Osteoblast (primary cell): ENCODE measurements around the gene CMTM8. TPM values are rescaled to one million over a fixed set of nuclear protein-coding genes. Genes with fewer than 3 reads are reported as not detected.

Source experiments
- DNase-seq: peaks from one replicate; pipeline ENCODE4 v3.0.0; 2011; ENCODE audit warnings: low spot score, mixed read lengths; ENCODE audit not compliant: insufficient read length; ENCODE audit errors: missing footprints
- H2AFZ ChIP-seq: 2 replicates; pipeline ENCODE4 v1.6.0; 2011; ENCODE audit warnings: mild to moderate bottlenecking, low read length
- H3K27ac ChIP-seq: 2 replicates; pipeline ENCODE4 v1.5.1; 2011; ENCODE audit warnings: mild to moderate bottlenecking, low read depth, low read length, moderate library complexity
- H3K27me3 ChIP-seq: 2 replicates; pipeline ENCODE4 v1.6.0; 2012; ENCODE audit warnings: mild to moderate bottlenecking, control low read depth, inconsistent platforms, low read length, moderate library complexity; ENCODE audit not compliant: insufficient read depth
- H3K36me3 ChIP-seq: 2 replicates; pipeline ENCODE4 v1.5.1; 2011; ENCODE audit warnings: mild to moderate bottlenecking, low read length, control low read depth, moderate library complexity; ENCODE audit not compliant: insufficient read depth
- H3K4me1 ChIP-seq: 2 replicates; pipeline ENCODE4 v1.5.1; 2011; ENCODE audit warnings: mild to moderate bottlenecking, low read length, control low read depth, moderate library complexity; ENCODE audit not compliant: insufficient read depth
- H3K4me2 ChIP-seq: 2 replicates; pipeline ENCODE4 v1.6.0; 2011; ENCODE audit warnings: mild to moderate bottlenecking, low read length; ENCODE audit not compliant: insufficient read depth
- H3K4me3 ChIP-seq: fragments of 200-600 bp; sonication (generic); 3 replicates; pipeline ENCODE4 v1.5.1; 2012; ENCODE audit warnings: mild to moderate bottlenecking, low read length, inconsistent platforms; ENCODE audit not compliant: insufficient read depth
- H3K79me2 ChIP-seq: 2 replicates; pipeline ENCODE4 v1.6.0; 2012; ENCODE audit warnings: mild to moderate bottlenecking, low read length, control low read depth, inconsistent platforms; ENCODE audit not compliant: insufficient read depth
- H3K9me3 ChIP-seq: 2 replicates; pipeline ENCODE4 v1.5.1; 2011; ENCODE audit warnings: low read depth, low read length, control low read depth
- H4K20me1 ChIP-seq: 2 replicates; pipeline ENCODE4 v1.6.0; 2012; ENCODE audit warnings: mild to moderate bottlenecking, low read length, control low read depth; ENCODE audit not compliant: insufficient read depth
- total RNA-seq: library from RNA; depleted of rRNA; stranded (reverse); fragments of >200 nt; gene quantifications from 2 replicates; pipeline ENCODE4 v1.2.3, GENCODE V29; 2012
- TF ChIP-seq, protein P1 (sequence below): IDR thresholded peaks from 2 replicates; pipeline ENCODE4 v1.5.1; 2011; ENCODE audit warnings: mild to moderate bottlenecking, low read depth, low read length, moderate library complexity; ENCODE audit errors: extremely low read depth

CMTM8 gene
- total RNA-seq, 1 donor: 1.4 TPM

DNA sequence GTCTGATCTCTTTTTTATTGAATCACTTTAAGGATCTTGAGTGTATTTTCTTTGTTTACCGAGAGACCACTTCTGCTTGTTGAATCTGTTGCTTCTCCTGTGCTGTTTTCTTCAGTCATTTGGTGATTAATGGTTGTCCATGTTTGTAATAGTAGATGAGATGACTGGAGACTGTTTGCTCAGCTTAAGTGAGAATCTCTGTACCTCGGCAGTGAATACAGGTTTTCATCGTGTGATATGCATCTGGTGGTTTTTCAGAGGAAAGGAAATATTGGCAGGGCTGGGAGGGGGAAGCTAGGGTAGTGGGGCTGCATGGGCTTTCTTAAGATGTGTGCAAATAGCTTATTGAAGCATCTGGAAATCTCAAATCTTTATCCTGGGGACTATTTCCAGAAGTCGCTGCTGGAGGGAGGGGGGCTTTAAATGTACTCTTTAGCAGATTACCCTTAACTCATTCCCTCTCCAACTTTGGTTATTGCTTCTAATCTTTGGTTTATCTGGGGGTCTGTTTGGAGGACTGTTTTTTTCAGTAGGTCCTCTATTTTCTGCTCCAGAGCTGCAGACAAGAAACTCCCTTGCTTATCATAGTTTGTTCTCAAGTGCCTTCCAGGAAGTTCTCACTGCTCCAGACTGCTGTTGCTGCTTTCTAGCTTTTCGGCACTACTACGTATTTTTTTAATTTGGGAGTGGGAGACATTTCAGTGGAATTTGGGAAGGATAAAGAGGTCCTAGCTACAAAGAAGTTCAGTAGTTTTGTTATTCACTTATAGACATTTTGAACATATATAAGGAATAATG lies 19.4 kb downstream of the CMTM8 start:
- no peaks in the 10 kb centered on the region for H3K79me2 ChIP-seq

DNA sequence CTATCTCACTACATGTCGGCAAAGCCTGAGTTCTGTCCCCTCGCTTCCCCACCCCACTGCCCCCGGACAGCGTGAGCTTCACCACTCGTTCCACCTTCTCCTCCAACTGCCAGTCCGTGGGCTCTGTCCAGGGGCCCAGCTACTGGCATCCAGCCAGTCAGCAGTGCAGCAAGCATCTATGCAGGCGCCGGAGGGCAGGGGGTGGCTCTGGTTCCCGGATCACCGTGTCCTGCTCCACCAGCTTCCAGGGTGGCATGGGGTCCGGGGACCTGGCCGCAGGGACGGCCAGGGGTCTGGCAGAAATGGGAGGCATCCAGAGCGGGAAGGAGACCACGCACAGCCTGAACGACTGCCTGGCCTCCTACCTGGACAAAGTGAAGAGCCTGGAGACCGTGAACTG lies 20.4 kb downstream of the CMTM8 start:
- H3K79me2 ChIP-seq: no peaks in the 10 kb centered on the region

More for the DNA sequence above, 19.4 kb downstream of the CMTM8 start:
- Histone ChIP-seq H2AFZ (no peak overlapping the region), H3K27ac (no peak overlapping the region), H4K20me1 (no peaks in the 10 kb centered on the region), H3K4me1 (no peaks in the 10 kb centered on the region), H3K4me3 (no peak overlapping the region), H3K9me3 (no peaks in the 10 kb centered on the region), H3K4me2 (no peak overlapping the region), H3K27me3 (no peaks in the 10 kb centered on the region), H3K36me3 (no peaks in the 10 kb centered on the region)
- no peak for DNase-seq
- TF ChIP-seq, protein P1, sequence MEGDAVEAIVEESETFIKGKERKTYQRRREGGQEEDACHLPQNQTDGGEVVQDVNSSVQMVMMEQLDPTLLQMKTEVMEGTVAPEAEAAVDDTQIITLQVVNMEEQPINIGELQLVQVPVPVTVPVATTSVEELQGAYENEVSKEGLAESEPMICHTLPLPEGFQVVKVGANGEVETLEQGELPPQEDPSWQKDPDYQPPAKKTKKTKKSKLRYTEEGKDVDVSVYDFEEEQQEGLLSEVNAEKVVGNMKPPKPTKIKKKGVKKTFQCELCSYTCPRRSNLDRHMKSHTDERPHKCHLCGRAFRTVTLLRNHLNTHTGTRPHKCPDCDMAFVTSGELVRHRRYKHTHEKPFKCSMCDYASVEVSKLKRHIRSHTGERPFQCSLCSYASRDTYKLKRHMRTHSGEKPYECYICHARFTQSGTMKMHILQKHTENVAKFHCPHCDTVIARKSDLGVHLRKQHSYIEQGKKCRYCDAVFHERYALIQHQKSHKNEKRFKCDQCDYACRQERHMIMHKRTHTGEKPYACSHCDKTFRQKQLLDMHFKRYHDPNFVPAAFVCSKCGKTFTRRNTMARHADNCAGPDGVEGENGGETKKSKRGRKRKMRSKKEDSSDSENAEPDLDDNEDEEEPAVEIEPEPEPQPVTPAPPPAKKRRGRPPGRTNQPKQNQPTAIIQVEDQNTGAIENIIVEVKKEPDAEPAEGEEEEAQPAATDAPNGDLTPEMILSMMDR: no peak

DNA sequence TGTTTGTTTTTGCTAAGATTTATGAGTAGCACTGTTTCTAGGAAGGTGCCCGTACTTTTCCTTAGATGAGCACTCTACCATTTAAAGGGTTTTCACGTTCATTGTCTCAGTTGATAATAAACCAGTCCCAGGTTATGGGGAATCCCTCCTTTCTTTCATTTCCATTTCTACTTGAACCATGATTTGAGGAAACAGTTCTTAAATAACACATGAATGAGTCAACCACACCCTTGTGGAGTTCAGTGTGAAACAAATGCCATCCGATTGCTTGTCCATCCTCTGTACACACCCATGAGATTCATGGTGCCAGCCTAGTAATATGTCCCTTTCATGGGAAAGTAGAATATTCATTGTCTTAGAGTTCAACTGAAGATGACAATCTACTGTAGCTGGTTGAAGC lies 23.1 kb downstream of the CMTM8 start:
- Histone ChIP-seq H2AFZ (no peak overlapping the region), H3K27me3 (no peaks in the 10 kb centered on the region), H3K4me1 (no peaks in the 10 kb centered on the region), H3K4me2 (no peak overlapping the region), H3K9me3 (no peaks in the 10 kb centered on the region), H3K36me3 (no peaks in the 10 kb centered on the region), H3K27ac (no peak overlapping the region), H4K20me1 (no peaks in the 10 kb centered on the region), H3K79me2 (no peaks in the 10 kb centered on the region), H3K4me3 (no peak overlapping the region)
- TF ChIP-seq, protein P1: no peak
- no peak for DNase-seq

More for the DNA sequence above, 20.4 kb downstream of the CMTM8 start:
- DNase-seq: no peak
- H3K4me3 ChIP-seq: no peak overlapping the region
- H3K27me3 ChIP-seq: no peaks in the 10 kb centered on the region
- H4K20me1 ChIP-seq: no peaks in the 10 kb centered on the region
- no peaks in the 10 kb centered on the region for H3K9me3 ChIP-seq
- H3K4me1 ChIP-seq: no peaks in the 10 kb centered on the region
- H3K36me3 ChIP-seq: no peaks in the 10 kb centered on the region
- H3K4me2 ChIP-seq: no peak overlapping the region
- no peak overlapping the region for H3K27ac ChIP-seq
- TF ChIP-seq, protein P1: no peak
- H2AFZ ChIP-seq: no peak overlapping the region

GRCh38 chr3:32262201-32262600 lies 23.7 kb downstream of the CMTM8 start:
- H3K36me3 ChIP-seq: no peaks in the 10 kb centered on the region
- H3K27ac ChIP-seq: no peak overlapping the region
- H2AFZ ChIP-seq: no peak overlapping the region
- TF ChIP-seq, protein P1: no peak
- H3K4me1 ChIP-seq: no peaks in the 10 kb centered on the region
- no peak for DNase-seq
- H3K9me3 ChIP-seq: no peaks in the 10 kb centered on the region
- H3K27me3 ChIP-seq: no peaks in the 10 kb centered on the region
- H3K79me2 ChIP-seq: no peaks in the 10 kb centered on the region
- no peak overlapping the region for H3K4me2 ChIP-seq
- H3K4me3 ChIP-seq: no peak overlapping the region
- H4K20me1 ChIP-seq: no peaks in the 10 kb centered on the region
